Right atrium auricular region (tissue), 2 donors: ENCODE data around the gene NAV3. TPM values are rescaled to one million over a fixed set of nuclear protein-coding genes. Genes with fewer than 3 reads are reported as not detected.
"Not testable (repeated sequence)": the region's sequence is repeated elsewhere in the genome, so short reads cannot be mapped to it uniquely, and the experiment has no call there.

Experiments used
- DNase-seq: peaks from one replicate; pipeline ENCODE4 v3.0.0-alpha.2; 2019; ENCODE audit warnings: low spot score
- H3K27ac ChIP-seq, 2 donors: fragments of 200-600 bp; sonication (generic); 1 replicate in 1 of 2; 2 replicates in 1 of 2; pipeline ENCODE4 v1.5.1; 2016 to 2019
- H3K27me3 ChIP-seq, 2 donors: fragments of 200-600 bp; sonication (generic); one replicate each; pipeline versions ENCODE4 v1.5.1 to v1.6.0; 2017 to 2019
- H3K36me3 ChIP-seq: fragments of 200-600 bp; sonication (generic); one replicate; pipeline ENCODE4 v1.5.1; 2016
- H3K4me1 ChIP-seq, 2 donors: fragments of 200-600 bp; sonication (generic); one replicate each; pipeline versions ENCODE4 v1.5.1 to v1.6.0; 2017 to 2019
- H3K4me3 ChIP-seq, 2 donors: fragments of 200-600 bp; sonication (generic); 1 replicate in 1 of 2; 2 replicates in 1 of 2; pipeline ENCODE4 v1.5.1; 2017 to 2019; ENCODE audit warnings: mild to moderate bottlenecking in 1 of 2, moderate library complexity in 1 of 2
- H3K9me3 ChIP-seq, 2 donors: fragments of 200-600 bp; sonication (generic); one replicate each; pipeline ENCODE4 v1.5.1; 2019
- total RNA-seq, 2 donors: library from RNA; depleted of rRNA; stranded (reverse); fragments of >200 nt; gene quantifications; one replicate each; pipeline ENCODE4 v1.1.0, GENCODE V29; 2016
- TF ChIP-seq, protein P1 (sequence below), 2 donors: fragments of 200-600 bp; sonication (generic); IDR thresholded peaks; one replicate each; pipeline ENCODE4 v1.5.1; 2019; ENCODE audit warnings: antibody characterized with exemption in 2 of 2

NAV3 gene
- total RNA-seq, 2 donors from 2014 or later = 4.4 to 5.1 TPM

DNA sequence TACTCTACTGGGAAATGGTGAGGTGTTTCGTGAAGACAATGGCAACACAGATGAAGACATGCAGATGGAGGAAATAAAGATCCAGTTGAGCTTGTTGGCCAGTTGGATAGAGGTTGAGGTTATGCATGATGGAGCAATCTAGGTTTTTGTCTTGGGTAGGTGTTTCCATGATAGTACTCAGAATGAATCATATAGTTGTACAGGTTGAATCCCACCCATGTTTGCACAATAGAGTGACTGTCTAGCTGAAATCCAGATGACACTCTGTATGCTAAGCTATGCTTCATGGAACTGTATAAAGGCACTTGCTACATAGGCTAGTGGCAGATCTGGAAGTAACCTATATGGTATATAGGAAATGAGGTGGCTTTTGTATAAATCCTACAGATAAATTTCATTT lies 264.9 kb downstream of the NAV3 start:
- Histone ChIP-seq H3K27ac (no peak overlapping the region), H3K4me3 (no peak overlapping the region), H3K27me3 (no peaks in the 10 kb centered on the region), H3K4me1 (no peaks in the 10 kb centered on the region), H3K9me3 (no peaks in the 10 kb centered on the region), H3K36me3 (no peaks in the 10 kb centered on the region)
- TF ChIP-seq, protein P1, sequence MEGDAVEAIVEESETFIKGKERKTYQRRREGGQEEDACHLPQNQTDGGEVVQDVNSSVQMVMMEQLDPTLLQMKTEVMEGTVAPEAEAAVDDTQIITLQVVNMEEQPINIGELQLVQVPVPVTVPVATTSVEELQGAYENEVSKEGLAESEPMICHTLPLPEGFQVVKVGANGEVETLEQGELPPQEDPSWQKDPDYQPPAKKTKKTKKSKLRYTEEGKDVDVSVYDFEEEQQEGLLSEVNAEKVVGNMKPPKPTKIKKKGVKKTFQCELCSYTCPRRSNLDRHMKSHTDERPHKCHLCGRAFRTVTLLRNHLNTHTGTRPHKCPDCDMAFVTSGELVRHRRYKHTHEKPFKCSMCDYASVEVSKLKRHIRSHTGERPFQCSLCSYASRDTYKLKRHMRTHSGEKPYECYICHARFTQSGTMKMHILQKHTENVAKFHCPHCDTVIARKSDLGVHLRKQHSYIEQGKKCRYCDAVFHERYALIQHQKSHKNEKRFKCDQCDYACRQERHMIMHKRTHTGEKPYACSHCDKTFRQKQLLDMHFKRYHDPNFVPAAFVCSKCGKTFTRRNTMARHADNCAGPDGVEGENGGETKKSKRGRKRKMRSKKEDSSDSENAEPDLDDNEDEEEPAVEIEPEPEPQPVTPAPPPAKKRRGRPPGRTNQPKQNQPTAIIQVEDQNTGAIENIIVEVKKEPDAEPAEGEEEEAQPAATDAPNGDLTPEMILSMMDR (IDR thresholded peaks at IDR 0.05) = no peak
- DNase-seq = no peak

DNA sequence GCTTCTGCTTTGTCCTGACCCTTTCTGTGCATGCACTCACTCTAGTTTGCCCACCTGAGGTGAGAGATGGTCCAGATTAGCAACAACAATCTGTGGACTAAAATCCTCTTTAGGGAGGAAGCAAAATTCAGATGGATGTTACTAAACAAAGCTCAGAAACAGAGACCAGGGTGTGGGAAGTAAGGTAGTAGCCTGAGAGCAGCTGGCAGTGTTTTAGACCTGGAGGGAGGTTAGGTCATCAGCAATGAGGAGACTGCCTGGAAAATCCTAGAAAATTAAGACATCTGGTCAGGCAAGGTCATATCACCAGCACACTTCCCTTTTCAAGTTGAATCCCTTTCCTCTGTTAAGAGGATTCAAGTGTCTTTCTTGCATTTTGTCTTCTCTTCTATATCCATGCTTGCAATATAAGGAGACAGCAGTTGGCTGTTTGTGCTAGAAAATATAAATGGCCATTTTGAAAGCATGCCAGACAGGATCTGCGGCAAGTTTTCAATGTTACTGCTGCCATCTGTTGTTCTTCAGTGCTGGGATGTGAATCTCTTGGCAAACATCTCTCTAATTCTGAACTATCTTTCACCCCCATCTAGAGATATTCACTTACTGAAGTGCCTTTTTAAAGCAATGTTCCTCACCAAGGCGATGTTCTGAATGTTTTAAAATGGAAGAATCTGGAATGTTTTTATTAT lies 266.4 kb downstream of the NAV3 start:
- H3K27ac ChIP-seq = no peak overlapping the region
- H3K36me3 ChIP-seq = no peaks in the 10 kb centered on the region

DNA sequence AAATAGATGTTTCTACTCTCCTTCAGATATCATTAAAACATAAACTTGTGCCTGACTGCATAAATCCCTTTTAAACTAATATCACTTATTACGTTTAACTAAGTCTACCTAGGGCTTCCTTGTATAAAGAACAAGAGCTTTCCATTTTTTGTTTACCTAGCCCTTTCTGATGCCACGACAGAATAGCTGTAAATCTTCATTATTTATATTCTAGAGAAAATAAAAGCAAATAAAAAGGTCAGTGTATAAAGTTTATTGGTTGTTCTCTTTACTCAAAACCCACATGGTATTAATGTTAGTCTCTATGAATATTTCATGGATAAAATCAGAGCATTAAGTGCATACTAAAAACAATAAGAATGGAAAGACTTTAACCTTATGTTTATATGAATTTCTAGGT lies 269.1 kb downstream of the NAV3 start:
- no peaks in the 10 kb centered on the region for H3K36me3 ChIP-seq
- H3K27ac ChIP-seq = no peak overlapping the region
- no peak overlapping the region for H3K4me3 ChIP-seq
- H3K4me1 ChIP-seq = no peaks in the 10 kb centered on the region
- DNase-seq = no peak
- H3K27me3 ChIP-seq = no peaks in the 10 kb centered on the region
- H3K9me3 ChIP-seq = no peaks in the 10 kb centered on the region
- TF ChIP-seq, protein P1 (IDR thresholded peaks at IDR 0.05) = no peak

More for the DNA sequence above, 266.4 kb downstream of the NAV3 start:
- Histone ChIP-seq H3K4me3 (no peak overlapping the region), H3K4me1 (no peaks in the 10 kb centered on the region), H3K27me3 (no peaks in the 10 kb centered on the region), H3K9me3 (no peaks in the 10 kb centered on the region)
- DNase-seq = no peak
- TF ChIP-seq, protein P1 (IDR thresholded peaks at IDR 0.05) = no peak

DNA sequence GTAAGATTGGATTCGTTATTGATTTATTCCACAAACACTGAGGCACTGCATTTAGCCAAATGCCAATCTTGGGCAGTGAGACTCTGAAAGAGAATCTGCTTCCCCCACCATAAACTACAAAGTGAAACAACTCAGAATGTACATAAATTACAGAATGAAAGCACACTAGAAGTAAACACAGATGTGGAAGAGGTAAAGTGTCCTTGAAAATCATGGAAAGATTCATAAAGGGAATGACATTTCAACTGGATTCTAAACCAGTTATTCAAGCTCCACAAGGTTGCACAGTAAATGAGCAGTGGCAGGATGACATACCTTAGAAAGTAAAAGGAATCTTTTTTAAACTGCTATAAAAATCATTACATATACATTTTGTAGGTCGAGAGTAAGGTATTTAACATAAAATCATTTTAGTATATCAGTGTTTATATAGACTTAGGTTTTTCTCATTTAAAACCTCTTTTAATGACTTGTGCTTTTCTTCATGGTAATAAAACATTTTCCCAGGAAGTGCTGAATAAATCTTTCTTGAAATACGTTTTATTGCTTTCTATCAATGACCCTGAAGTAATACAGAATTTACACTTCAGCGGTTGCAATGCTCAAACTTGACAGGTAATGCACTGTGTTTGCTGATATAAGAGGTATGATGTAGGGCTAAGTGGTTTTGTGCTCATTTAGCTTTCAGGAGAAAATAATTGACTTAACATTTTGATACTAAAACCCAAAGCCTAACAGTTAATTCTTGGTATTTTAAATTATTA lies 270.6 kb downstream of the NAV3 start:
- no peaks in the 10 kb centered on the region for H3K4me1 ChIP-seq
- TF ChIP-seq, protein P1 (IDR thresholded peaks at IDR 0.05) = no peak
- no peaks in the 10 kb centered on the region for H3K27me3 ChIP-seq
- H3K36me3 ChIP-seq = no peaks in the 10 kb centered on the region
- no peak overlapping the region for H3K4me3 ChIP-seq
- DNase-seq = no peak
- H3K9me3 ChIP-seq = no peaks in the 10 kb centered on the region
- no peak overlapping the region for H3K27ac ChIP-seq

DNA sequence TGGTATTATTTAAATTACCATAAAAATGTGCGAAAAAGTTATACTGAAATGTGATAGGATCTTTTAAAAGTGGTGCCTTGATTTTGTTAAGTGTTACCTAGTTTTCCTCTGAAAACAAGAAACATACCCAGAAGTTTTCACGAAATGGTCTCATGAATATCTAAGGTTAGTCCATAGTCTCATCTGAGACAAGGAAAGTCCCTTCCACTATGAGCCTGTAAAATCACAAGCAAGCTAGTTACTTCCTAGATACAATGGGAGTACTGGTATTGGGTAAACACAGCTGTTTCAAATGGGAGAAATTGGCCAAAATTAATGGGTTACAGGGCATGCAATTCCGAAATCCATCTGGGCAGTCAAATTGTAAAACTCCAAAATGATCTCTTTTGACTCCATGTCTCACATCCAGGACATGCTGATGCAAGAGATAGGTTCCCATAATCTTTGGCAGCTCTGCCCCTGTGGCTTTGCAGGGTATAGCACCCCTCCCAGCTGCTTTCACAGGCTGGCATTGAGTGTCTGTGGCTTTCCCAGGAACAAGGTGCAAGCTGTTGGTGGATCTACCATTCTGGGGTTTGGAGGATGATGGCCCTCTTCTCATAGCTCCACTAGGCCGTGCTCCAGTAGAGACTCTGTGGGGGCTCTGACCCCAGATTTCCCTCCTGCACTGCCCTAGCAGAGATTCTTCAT lies 271.4 kb downstream of the NAV3 start:
- no peak for DNase-seq
- no peaks in the 10 kb centered on the region for H3K36me3 ChIP-seq
- no peaks in the 10 kb centered on the region for H3K4me1 ChIP-seq
- no peak overlapping the region for H3K27ac ChIP-seq
- no peaks in the 10 kb centered on the region for H3K9me3 ChIP-seq
- H3K27me3 ChIP-seq = no peaks in the 10 kb centered on the region
- no peak overlapping the region for H3K4me3 ChIP-seq
- TF ChIP-seq, protein P1 (IDR thresholded peaks at IDR 0.05) = no peak

DNA sequence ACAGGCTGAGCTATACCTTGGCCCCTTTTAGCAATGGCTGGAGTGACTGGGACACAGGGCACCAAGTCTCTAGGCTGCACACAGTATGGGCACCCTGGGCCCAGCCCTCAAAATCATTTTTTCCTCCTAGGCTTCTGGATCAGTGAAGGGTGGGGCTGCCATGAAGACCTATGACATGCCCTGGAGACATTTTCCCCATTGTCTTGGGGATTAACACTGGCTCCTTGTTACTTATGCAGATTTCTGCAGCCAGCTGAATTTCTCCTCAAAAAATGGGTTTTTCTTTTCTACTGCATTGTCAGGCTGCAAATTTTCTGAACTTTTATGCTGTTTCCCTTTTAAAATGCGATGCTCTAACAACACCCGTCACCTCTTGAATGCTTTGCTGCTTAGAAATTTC lies 272.1 kb downstream of the NAV3 start:
- DNase-seq, H3K27me3 ChIP-seq, H3K27ac ChIP-seq, H3K4me1 ChIP-seq, H3K4me3 ChIP-seq, H3K9me3 ChIP-seq, H3K36me3 ChIP-seq: not testable (repeated sequence)
